ENCODE data around the gene LIPF.
"Not testable (repeated sequence)": the region's sequence is repeated elsewhere in the genome, so short reads cannot be mapped to it uniquely, and the experiment has no call there.

DNA sequence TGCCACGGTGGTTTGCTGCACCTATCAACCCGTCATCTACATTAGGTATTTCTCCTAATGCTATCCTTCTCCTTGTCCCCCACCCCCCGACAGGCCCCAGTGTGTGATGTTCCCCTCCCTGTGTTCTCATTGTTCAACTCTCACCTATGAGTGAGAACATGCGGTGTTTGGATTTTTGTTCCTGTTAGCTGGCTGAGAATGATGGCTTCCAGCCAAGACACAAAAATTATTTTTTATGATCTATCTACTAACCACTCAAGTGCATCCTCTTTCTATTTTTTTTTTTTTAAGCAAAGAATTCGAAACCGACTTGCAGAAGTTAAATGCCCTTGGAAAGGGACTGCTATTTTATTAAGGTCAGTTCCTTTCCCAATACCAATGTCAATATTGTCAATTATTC, 45.1 kb downstream of the LIPF start:
- TF ChIP-seq, protein P1, sequence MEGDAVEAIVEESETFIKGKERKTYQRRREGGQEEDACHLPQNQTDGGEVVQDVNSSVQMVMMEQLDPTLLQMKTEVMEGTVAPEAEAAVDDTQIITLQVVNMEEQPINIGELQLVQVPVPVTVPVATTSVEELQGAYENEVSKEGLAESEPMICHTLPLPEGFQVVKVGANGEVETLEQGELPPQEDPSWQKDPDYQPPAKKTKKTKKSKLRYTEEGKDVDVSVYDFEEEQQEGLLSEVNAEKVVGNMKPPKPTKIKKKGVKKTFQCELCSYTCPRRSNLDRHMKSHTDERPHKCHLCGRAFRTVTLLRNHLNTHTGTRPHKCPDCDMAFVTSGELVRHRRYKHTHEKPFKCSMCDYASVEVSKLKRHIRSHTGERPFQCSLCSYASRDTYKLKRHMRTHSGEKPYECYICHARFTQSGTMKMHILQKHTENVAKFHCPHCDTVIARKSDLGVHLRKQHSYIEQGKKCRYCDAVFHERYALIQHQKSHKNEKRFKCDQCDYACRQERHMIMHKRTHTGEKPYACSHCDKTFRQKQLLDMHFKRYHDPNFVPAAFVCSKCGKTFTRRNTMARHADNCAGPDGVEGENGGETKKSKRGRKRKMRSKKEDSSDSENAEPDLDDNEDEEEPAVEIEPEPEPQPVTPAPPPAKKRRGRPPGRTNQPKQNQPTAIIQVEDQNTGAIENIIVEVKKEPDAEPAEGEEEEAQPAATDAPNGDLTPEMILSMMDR (IDR thresholded peaks at IDR 0.05) = not testable (repeated sequence)
- not testable (repeated sequence) for TF ChIP-seq ZNF416 (CRISPR knock-in tag; IDR thresholded peaks at IDR 0.05); EMX1 (CRISPR knock-in tag; IDR thresholded peaks at IDR 0.05); SP1 (CRISPR knock-in tag; conservative IDR thresholded peaks at IDR 0.05); TCF7 (CRISPR knock-in tag; IDR thresholded peaks at IDR 0.05; ENCODE audit: low read depth); ZNF138 (CRISPR knock-in tag; conservative IDR thresholded peaks at IDR 0.05); NFYB (CRISPR knock-in tag; conservative IDR thresholded peaks at IDR 0.05; ENCODE audit: low read depth); JUN (CRISPR knock-in tag; IDR thresholded peaks at IDR 0.05); ZBTB21 (CRISPR knock-in tag; IDR thresholded peaks at IDR 0.05; ENCODE audit: borderline replicate concordance); FOXP1 (CRISPR knock-in tag; IDR thresholded peaks at IDR 0.05; ENCODE audit: borderline replicate concordance)
- TF ChIP-seq, protein P2, sequence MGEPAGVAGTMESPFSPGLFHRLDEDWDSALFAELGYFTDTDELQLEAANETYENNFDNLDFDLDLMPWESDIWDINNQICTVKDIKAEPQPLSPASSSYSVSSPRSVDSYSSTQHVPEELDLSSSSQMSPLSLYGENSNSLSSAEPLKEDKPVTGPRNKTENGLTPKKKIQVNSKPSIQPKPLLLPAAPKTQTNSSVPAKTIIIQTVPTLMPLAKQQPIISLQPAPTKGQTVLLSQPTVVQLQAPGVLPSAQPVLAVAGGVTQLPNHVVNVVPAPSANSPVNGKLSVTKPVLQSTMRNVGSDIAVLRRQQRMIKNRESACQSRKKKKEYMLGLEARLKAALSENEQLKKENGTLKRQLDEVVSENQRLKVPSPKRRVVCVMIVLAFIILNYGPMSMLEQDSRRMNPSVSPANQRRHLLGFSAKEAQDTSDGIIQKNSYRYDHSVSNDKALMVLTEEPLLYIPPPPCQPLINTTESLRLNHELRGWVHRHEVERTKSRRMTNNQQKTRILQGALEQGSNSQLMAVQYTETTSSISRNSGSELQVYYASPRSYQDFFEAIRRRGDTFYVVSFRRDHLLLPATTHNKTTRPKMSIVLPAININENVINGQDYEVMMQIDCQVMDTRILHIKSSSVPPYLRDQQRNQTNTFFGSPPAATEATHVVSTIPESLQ (CRISPR knock-in tag; IDR thresholded peaks at IDR 0.05) = not testable (repeated sequence)
- TF ChIP-seq, protein P3, sequence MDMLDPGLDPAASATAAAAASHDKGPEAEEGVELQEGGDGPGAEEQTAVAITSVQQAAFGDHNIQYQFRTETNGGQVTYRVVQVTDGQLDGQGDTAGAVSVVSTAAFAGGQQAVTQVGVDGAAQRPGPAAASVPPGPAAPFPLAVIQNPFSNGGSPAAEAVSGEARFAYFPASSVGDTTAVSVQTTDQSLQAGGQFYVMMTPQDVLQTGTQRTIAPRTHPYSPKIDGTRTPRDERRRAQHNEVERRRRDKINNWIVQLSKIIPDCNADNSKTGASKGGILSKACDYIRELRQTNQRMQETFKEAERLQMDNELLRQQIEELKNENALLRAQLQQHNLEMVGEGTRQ (CRISPR knock-in tag; IDR thresholded peaks at IDR 0.05) = not testable (repeated sequence)
- TF ChIP-seq, protein P4, sequence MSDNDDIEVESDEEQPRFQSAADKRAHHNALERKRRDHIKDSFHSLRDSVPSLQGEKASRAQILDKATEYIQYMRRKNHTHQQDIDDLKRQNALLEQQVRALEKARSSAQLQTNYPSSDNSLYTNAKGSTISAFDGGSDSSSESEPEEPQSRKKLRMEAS (CRISPR knock-in tag; IDR thresholded peaks at IDR 0.05) = not testable (repeated sequence)
- TF ChIP-seq, protein P5, sequence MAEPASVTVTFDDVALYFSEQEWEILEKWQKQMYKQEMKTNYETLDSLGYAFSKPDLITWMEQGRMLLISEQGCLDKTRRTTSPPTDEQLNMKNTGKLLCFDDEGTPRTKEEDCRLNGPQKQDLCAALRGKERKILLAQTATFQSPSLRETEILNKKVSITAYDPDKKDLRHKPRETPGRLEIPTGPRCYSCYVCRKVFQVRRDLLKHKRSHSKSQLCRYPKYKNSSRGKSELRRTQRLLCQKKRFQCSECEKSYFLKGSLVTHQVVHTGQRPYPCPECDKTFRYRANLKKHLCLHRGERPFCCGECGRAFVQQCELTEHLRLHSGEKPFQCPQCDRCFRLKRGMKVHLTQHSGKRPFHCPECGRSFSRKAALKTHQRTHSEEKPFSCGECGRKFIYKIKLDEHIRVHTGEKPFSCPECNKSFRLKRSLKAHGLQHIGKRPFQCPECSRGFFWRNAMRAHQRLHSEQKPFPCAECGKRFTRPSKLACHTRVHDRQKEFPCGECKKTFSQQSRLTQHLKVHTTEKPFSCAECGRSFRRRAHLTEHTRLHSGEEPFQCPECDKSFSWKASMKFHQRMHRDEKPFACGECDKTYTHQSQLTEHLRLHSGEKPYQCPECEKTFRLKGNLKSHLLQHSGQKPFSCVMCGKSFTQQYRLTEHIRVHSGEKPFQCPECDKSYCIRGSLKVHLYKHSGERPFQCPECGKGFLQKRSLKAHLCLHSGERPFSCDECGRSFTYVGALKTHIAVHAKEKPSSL (CRISPR knock-in tag; conservative IDR thresholded peaks at IDR 0.05) = not testable (repeated sequence)

Data from WTC11 (cell line).